ENCODE measurements around the gene ANKRD36C.
A peak's percentile ranks its signal among the peaks of the same experiment; 100 is the strongest.
"Not testable (repeated sequence)": the region's sequence is repeated elsewhere in the genome, so short reads cannot be mapped to it uniquely, and the experiment has no call there.

ANKRD36C gene

GRCh38 chr2:95991351-95992094, at the start of gene ANKRD36C:
ANKRD36C (minus strand) TSS chr2:95991824; CDS start chr2:95991708, 116 bp downstream.
- not testable (repeated sequence) for DNase-seq (ENCODE audit: low read depth in 2 of 2)

- DNase-seq (ENCODE audit: low read depth in 2 of 2): not testable (repeated sequence)
Observed at GRCh38 chr2:96035554-96035953, 43.9 kb upstream of the ANKRD36C start.

GRCh38 chr2:96034792-96035191, 43.2 kb upstream of the ANKRD36C start, which contains the start of gene GPAT2:
GPAT2 (minus strand) TSS chr2:96034916; CDS start chr2:96032359, 2,557 bp downstream.
- not testable (repeated sequence) for DNase-seq (ENCODE audit: low read depth in 2 of 2)

- not testable (repeated sequence) for DNase-seq (ENCODE audit: low read depth in 2 of 2)
Observed at GRCh38 chr2:96033997-96034396, 42.4 kb upstream of the ANKRD36C start.

GRCh38 chr2:96027725-96028325, 36.2 kb upstream of the ANKRD36C start:
- not testable (repeated sequence) for DNase-seq (ENCODE audit: low read depth in 2 of 2)

- not testable (repeated sequence) for DNase-seq (ENCODE audit: low read depth in 2 of 2)
Observed at GRCh38 chr2:96025755-96026154, 34.1 kb upstream of the ANKRD36C start.

- no peak for DNase-seq (ENCODE audit: low read depth in 2 of 2)
Observed at GRCh38 chr2:96025194-96025492, 33.5 kb upstream of the ANKRD36C start.

GRCh38 chr2:96024336-96025193, 32.9 kb upstream of the ANKRD36C start:
- no peak for DNase-seq (ENCODE audit: low read depth in 2 of 2)

- DNase-seq (ENCODE audit: low read depth in 2 of 2): not testable (repeated sequence)
Observed at GRCh38 chr2:96023701-96024100, 32.1 kb upstream of the ANKRD36C start.

- peak; percentile 21 to 55 for DNase-seq (ENCODE audit: low read depth in 2 of 2)
Observed at GRCh38 chr2:96022701-96023447, 31.2 kb upstream of the ANKRD36C start.

- not testable (repeated sequence) for DNase-seq (ENCODE audit: low read depth in 2 of 2)
Observed at GRCh38 chr2:96022126-96022525, 30.5 kb upstream of the ANKRD36C start.

- DNase-seq (ENCODE audit: low read depth in 2 of 2): not testable (repeated sequence)
Observed at GRCh38 chr2:96021142-96021541, 29.5 kb upstream of the ANKRD36C start.

- DNase-seq (ENCODE audit: low read depth in 2 of 2): not testable (repeated sequence)
Observed at GRCh38 chr2:96019909-96020590, 28.4 kb upstream of the ANKRD36C start.

- DNase-seq (ENCODE audit: low read depth in 2 of 2): not testable (repeated sequence)
Observed at GRCh38 chr2:96016321-96016720, 24.7 kb upstream of the ANKRD36C start.

- DNase-seq (ENCODE audit: low read depth in 2 of 2): not testable (repeated sequence)
Observed at GRCh38 chr2:96012792-96013264, 21.2 kb upstream of the ANKRD36C start.

GRCh38 chr2:96012086-96012791, 20.6 kb upstream of the ANKRD36C start:
- not testable (repeated sequence) for DNase-seq (ENCODE audit: low read depth in 2 of 2)

GRCh38 chr2:96011129-96011455, 19.5 kb upstream of the ANKRD36C start:
- not testable (repeated sequence) for DNase-seq (ENCODE audit: low read depth in 2 of 2)

- DNase-seq (ENCODE audit: low read depth in 2 of 2): peak; percentile 92 to 93
Observed at GRCh38 chr2:96010320-96011128, 18.9 kb upstream of the ANKRD36C start.

- not testable (repeated sequence) for DNase-seq (ENCODE audit: low read depth in 2 of 2)
Observed at GRCh38 chr2:96009833-96010232, 18.2 kb upstream of the ANKRD36C start.
